NCI-H128 (cell line): ENCODE data around the gene GJA8.
"Not testable (repeated sequence)": the region's sequence is repeated elsewhere in the genome, so short reads cannot be mapped to it uniquely, and the experiment has no call there.

Experiments
- DNase-seq: peaks from one replicate; lab custom pipeline; 2025; ENCODE audit not compliant: unreplicated experiment; lab: John Stamatoyannopoulos, UW

Gene GJA8

DNA sequence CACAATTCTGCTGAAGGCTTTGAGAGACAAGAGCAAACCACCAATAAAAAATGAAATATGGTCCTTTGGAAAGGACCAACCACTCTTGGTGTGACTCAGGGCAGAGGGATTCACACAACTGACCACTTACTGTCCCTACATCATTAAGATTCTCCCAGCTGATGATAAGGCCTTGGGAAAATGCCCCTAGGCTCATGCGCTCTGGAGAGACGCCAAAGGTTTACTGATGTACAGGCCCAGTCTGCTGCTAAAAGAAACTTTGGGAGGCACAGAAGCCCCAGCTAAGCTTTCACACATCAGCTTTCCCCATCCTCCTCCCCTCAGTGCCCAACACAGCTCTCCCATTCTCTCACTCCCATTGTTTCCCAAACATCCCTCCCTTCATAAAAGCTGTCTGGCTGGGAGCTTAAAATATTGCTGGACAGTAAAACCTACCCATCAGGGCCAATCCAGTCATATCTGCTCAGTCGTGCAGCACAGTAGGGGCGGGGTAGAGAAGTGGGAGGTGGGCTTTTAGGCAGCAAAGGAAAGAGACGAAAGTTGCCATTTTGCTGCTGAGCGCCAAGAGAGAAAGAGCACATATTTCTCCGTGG is at the start of gene GJA8:
Gene GJA8 (plus strand): TSS at position 543 of the 593 bp plus-strand sequence. CDS start 5,161 bp downstream, outside the sequence.
- DNase-seq: no peak

- DNase-seq: no peak
These were observed 49.2 kb upstream of the GJA8 start for GRCh38 chr1:147853391-147853790.

DNA sequence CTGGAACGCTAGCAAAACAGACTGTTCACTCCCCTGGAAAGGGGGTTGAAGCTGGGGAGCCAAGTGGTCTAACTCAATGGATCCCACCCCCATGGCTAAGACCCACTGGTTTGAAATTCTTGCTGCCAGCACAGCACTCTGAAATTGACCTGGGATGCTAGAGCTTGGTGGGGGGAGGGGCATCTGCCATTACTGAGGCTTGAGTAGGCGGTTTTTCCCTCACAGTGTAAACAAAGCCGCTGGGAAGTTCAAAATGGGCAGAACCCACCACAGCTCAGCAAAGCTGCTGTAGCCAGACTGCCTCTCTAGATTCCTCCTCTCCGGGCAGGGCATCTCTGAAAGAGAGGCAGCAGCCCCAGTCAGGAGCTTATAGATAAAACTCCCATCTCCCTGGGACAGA is 47.6 kb upstream of the GJA8 start:
- DNase-seq: not testable (repeated sequence)

DNA sequence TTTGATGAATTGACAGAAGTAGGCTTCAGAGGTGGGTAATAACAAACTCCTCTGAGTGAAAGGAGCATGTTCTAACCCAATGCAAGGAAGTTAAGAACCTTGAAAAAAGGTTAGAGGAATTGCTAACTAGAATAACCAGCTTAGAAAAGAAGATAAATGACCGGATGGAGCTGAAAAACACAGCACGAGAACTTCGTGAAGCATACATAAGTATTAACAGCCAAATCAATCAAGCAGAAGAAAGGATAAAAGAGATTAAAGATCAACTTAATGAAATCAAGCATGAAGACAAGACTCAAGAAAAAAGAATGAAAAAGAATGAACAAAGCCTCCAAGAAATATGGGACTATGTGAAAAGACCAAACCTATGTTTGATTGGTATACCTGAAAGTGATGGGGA is 46.6 kb upstream of the GJA8 start:
- not testable (repeated sequence) for DNase-seq

DNA sequence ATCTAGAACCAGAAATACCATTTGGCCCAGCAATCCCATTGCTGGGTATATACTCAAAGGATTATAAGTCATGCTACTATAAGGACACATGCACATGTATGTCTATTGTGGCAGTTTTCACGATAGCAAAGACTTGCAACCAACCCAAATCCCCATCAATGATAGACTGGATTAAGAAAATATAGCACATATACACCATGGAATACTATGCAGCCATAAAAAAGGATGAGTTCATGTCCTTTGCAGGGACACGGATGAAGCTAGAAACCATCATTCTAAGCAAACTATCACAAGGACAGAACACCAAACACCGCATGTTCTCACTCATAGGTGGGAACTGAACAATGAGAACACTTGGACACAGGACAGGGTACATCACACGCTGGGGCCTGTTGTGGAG is 35.4 kb upstream of the GJA8 start:
- not testable (repeated sequence) for DNase-seq

DNA sequence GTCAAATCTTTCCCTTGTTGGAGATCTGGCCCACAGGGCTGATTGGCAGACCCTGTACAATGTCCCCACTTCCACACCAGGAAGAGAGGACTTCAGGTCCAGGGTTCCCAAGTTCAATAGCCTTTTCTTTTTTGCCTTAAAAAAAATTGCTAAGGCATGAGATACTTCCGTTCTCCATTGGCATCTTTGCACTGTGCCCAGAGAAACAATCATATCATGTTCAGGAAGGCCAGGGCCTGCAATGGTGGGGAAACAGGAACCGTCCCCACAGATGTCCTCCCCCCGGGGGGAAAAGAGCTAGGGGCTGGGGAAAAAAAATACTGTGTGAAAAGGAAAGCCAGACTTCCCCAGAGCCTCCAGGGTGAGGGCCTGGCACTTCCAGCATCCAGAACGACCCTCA is 24.6 kb upstream of the GJA8 start:
- no peak for DNase-seq

- no peak for DNase-seq
These were observed 22.7 kb upstream of the GJA8 start for GRCh38 chr1:147879911-147880310.

GRCh38 chr1:147882535-147882934 is 20.1 kb upstream of the GJA8 start:
- DNase-seq: no peak

- DNase-seq: peak; percentile 15
These were observed 12.3 kb upstream of the GJA8 start for GRCh38 chr1:147890177-147890790.

- no peak for DNase-seq
These were observed 11.5 kb upstream of the GJA8 start for GRCh38 chr1:147891088-147891487.

GRCh38 chr1:147892216-147892615 is 10.4 kb upstream of the GJA8 start:
- no peak for DNase-seq

- peak; percentile 28 for DNase-seq
These were observed 9.8 kb upstream of the GJA8 start for GRCh38 chr1:147892731-147893214.

GRCh38 chr1:147895123-147895522 is 7.5 kb upstream of the GJA8 start:
- no peak for DNase-seq

- DNase-seq: no peak
These were observed 5.4 kb upstream of the GJA8 start for GRCh38 chr1:147897029-147897752.

GRCh38 chr1:147897789-147898188 is 4.8 kb upstream of the GJA8 start:
- no peak for DNase-seq

- DNase-seq: no peak
These were observed 2.1 kb downstream of the GJA8 start for GRCh38 chr1:147904726-147905125.

GRCh38 chr1:147907786-147908509 is 5.4 kb downstream of the GJA8 start:
- no peak for DNase-seq

DNA sequence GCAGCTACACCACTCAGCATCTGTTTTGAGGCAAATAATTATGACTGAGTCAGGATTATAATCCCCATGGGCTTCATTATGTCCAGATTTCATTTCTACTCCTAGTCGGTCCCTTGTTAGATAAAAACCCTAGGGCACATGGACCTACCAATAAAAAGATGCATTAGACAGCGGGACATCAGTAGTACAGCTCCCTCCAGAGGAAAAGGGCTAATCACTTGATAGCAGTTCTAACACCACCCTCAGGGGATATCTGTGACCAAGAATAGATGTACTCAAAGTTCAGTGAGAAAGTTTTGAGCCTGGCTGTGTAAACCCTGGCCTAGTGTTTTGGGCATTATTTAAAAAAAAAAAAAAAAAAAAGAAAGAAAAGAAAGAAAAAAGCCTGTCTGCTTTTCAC is 10.0 kb downstream of the GJA8 start:
- DNase-seq: no peak

GRCh38 chr1:147913362-147913942 is 10.9 kb downstream of the GJA8 start:
- no peak for DNase-seq

- no peak for DNase-seq
These were observed 17.3 kb downstream of the GJA8 start for GRCh38 chr1:147919896-147920295.

DNA sequence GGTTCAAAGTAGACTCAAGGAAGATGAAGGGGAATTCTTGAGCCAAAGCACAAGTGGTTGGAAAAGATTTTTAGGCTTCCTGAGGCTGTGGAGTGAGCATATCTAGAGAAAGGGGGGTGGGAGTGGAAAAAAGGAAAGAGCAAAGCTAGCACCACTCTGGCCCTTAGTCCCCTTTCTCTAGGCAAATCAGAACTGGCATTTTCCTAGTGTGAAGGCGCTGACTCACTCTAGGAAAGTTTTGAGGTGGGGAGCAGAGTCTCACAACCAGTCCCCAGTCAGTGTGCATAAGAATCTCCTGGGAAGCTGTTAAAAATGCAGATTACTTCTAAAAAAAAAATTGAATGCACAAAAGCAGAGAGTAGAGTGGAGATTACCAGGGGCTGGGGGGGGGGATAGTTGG is 22.2 kb downstream of the GJA8 start:
- no peak for DNase-seq
